Motor neuron (in vitro differentiated cells): ENCODE results near the gene TUBGCP6. TPM values are rescaled to one million over a fixed set of nuclear protein-coding genes. Genes with fewer than 3 reads are reported as not detected.
A peak's percentile ranks its signal among the peaks of the same experiment; 100 is the strongest.

ENCODE experiments used
- ATAC-seq, 8 experiments: fragments of 200-7000 bp; cut with Tn5 transposase; replicated peaks in 6 of 8; 2 replicates each; pipeline ENCODE4 v1.8.0; 2021; ENCODE audit warnings: mild to moderate bottlenecking in 8 of 8, moderate library complexity in 8 of 8
- H3K27ac ChIP-seq, 2 donors: fragments of 250-450 bp; sonication (Bioruptor Pico); 2 replicates each; pipeline ENCODE4 v1.9.0; 2021; ENCODE audit warnings: antibody characterized with exemption in 2 of 2, mild to moderate bottlenecking in 2 of 2, moderate library complexity in 1 of 2
- H3K4me1 ChIP-seq, 2 donors: fragments of 250-450 bp; sonication (Bioruptor Pico); replicated peaks in 1 of 2; 2 replicates each; pipeline ENCODE4 v1.6.1; 2021; ENCODE audit warnings: antibody characterized with exemption in 2 of 2, mild to moderate bottlenecking in 2 of 2, moderate library complexity in 1 of 2
- H3K4me3 ChIP-seq, 5 donors: fragments of 250-450 bp; sonication (Bioruptor Pico); 2 replicates each; pipeline ENCODE4 v1.9.0; 2021; ENCODE audit warnings: antibody characterized with exemption in 5 of 5, mild to moderate bottlenecking in 5 of 5, moderate library complexity in 4 of 5
- WGBS, 10 experiments: fragments of 450-650 bp; shearing (Covaris generic); methylation state at CpG; one replicate each; pipeline ENCODE4 v1.0.0; 2022; 5-methylcytosine and 5-hydroxymethylcytosine counted together
- in situ Hi-C, 9 experiments: fragments of 400-800 bp; cut with MboI; loops; one replicate each; pipeline ENCODE4 v1.15.0; 2021; ENCODE audit warnings: low sequenced_read_pairs in 9 of 9, low pct_unique_long_range_greater_than_20kb in 2 of 9; ENCODE audit not compliant: unreplicated experiment in 9 of 9
- total RNA-seq, 8 experiments: library from RNA; unstranded; fragments of 300-600 nt; gene quantifications; 2 replicates each; pipeline versions ENCODE4 v1.2.3 to v1.2.4, GENCODE V29; 2022

Gene TUBGCP6
- total RNA-seq, 8 experiments from 2014 or later, result 14.4 to 52.6 (median 20.1) TPM

DNA sequence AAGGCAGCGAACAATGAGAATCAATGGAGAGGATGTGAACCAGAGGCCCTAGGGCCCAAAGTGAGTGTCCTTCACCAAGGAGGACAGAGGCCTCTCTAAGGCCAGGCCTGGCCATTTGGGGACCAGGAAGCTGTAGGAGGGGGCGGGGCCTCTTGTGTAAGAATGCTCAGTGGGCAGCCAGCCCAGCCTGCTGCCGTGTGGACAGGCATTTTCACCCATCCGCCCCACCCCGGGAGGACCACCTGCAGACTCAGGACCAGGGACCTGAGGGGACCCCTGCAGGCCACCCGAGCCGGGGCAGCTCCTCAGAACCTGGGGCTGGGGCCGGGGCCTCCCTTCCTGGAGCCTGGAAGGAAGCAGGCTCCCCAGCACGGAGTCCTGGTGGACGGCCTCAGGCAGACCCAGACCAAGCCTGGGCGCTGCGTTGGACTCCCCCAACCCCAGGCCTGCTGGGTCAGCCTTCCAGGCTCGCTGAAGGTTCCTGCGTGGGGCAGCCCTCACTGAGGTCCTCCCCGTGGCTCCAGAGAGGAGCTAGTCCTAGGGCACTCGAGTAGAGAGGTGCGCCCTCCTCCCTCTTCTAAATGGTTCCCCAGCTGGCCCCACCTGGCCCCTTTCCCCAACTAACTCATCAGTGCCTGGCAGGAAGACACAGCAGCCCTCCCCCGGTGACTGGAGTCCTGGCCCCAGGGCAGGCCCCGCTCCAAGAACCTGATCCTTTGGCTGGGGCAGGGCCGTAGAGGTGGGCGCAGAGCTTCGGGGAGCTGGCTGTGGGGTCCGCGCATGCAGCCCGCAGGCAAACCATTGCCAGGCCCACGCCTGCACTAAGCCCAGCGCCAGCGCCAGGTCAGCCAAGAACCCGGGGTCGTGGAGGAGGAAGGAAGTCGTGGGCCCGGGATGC lies 60.6 kb downstream of the TUBGCP6 start:
- H3K27ac ChIP-seq, result no peak overlapping the region
- peaks cover 7 to 16% of the 10 kb centered on the region in 2 donors for H3K4me1 ChIP-seq
- ATAC-seq, result peak in 3 of 8 experiments; percentile 3 to 11 (median 3)
- H3K4me3 ChIP-seq, result no peak overlapping the region
- in situ Hi-C loops, result loop anchor here in 2 of 9 experiments (25.0 kb wide), 1 partner anchor 247 kb away; no protein-coding TSS in a partner anchor
- 24 to 73% (median 42%) methylated on average over 3 to 7 of the region's 32 CpGs; no CpG with 5 or more reads in 6 of the 10 experiments for WGBS, 10 experiments

DNA sequence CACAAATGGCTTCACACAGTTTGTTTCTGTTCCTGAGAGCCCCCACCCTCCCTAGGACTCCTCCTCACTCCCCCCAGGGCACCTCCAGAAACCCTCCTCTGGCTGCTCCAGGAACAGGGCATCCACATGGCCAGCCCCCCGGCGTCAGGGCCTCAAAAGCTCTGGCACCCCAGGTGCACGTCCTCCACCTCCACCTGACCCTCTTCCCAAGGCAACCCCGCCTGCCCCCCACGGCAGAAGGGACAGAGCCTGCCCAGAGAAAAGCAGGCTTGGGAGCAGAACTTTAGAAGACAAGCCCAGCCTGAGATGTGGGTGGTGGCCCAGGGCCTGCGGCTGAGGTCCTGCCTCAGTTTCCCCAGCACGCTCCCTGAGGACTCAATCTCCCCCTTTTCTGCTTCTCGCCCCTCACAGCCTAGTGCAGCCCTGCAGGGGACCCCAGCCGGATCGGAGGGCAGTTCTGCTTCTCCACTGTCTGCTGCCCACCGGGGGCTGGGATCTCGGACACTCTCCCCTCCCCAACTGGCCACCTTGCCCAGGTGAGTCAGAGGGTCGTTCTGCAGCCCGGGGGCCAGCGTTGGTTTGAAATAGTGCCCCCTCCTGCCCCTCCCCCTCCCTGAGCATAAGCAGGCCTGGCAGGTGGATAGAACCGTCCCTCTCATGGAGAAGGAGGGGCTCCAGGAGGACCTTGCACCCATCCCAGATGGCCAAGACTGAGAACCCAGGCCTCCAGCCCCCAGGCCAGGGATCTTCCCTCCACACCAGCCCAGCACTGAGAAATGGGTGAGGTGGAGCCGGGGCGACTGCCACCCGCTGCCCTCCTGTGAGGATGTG lies 61.5 kb downstream of the TUBGCP6 start:
- peaks cover 7 to 16% of the 10 kb centered on the region in 2 donors for H3K4me1 ChIP-seq
- no peak overlapping the region for H3K4me3 ChIP-seq
- 96% methylated on average over 4 of the region's 19 CpGs; no CpG with 5 or more reads in 9 of the 10 experiments for WGBS, 10 experiments
- ATAC-seq, result no peak
- in situ Hi-C loops, result loop anchor here in 2 of 9 experiments (25.0 kb wide), 1 partner anchor 246 kb away; no protein-coding TSS in a partner anchor
- no peak overlapping the region for H3K27ac ChIP-seq

DNA sequence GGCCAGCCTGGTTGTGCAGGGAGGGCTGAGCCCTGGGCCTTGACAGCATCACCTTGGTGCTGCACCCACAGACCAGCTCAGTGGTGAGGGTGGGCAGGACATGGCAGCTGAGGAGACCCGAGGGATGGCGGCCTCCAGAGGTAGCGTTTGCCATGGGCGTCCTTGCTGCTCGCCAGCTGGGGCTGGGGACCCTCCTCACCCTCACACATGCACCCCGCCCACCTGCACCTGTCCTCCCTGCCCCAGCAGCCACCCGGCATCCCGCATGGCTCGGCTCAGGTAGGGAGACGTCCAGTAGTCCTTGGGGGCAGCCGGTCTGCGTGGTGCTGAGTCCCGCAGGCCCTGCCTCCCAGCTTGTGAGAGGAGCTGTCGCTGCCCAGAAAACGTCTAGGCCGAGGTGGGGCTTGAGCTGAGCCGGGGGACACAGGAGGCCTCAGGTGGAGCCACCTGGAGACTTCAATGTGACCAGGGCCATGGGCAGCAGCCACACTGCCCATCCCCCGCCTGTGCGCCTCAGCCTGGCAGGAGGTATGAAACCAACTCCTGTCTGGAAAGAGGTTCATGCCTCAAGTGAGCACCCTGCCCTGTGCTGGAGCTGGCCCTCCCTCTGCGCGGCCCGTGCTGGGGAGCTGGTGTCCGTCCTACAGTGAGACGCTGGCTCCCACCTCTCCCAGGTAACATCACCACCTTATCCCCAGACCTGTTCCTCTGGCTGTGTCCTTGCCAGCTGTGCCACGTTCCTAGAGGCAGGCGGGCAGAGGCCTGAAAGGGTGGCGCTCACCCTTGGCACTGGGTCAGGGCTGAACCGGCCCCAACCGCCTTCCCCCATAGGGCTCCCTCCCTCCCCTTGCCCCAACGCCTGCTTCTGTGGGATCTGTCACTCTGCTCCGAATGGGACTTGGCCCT lies 62.4 kb downstream of the TUBGCP6 start:
- H3K4me1 ChIP-seq, result peaks cover 7 to 16% of the 10 kb centered on the region in 2 donors
- in situ Hi-C loops, result loop anchor here in 2 of 9 experiments (25.0 kb wide), 1 partner anchor 245 kb away; no protein-coding TSS in a partner anchor
- no peak for ATAC-seq
- H3K27ac ChIP-seq, result no peak overlapping the region
- 78 to 94% (median 87%) methylated on average over 4 to 6 of the region's 31 CpGs; no CpG with 5 or more reads in 7 of the 10 experiments for WGBS, 10 experiments
- H3K4me3 ChIP-seq, result no peak overlapping the region

DNA sequence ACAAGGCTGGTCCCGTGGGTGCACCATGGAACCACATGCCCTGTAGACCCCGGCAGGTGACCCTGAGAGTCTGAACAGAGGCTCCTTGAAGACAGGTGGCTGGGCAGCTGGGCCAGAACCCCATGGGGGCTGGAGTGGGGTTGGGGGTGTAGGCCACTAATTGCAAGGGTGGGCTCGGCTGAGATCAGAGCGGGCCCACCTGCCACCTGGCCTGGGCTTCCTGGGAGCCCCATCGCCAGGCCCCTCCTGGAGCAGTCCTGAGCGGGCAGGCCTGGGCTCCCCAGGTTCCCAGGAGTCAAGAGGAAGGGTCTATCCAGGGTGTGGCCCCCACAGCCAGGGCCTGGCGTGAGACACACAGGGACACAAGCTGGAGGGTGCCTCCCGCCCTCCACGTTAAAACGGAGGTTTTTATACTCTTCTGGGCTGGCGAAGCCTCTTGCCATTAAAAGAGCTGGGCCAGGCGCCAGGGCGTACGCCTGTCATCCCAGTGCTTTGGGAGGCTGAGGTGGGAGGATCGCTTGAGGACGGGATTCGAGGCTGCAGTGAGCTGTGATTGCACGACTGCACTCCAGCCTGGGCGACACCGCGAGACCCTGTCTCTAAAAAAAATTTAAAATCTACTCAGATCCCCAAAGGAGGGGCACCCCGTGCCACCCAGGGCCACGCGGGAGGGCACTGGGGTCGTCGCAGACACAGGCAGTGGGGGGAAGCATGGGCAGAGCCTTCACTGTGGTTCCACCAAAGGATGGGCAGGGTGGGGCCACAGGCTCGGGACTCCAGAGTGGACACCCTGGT lies 63.9 kb downstream of the TUBGCP6 start:
- H3K4me3 ChIP-seq, result no peak overlapping the region
- ATAC-seq, result no peak
- in situ Hi-C loops, result loop anchor here in 2 of 9 experiments (25.0 kb wide), 1 partner anchor 244 kb away; no protein-coding TSS in a partner anchor
- WGBS, 10 experiments, result 80 to 94% (median 88%) methylated on average over 1 to 16 of the region's 27 CpGs; no CpG with 5 or more reads in 4 of the 10 experiments
- H3K4me1 ChIP-seq, result peaks cover 0 to 14% of the 10 kb centered on the region in 2 donors
- H3K27ac ChIP-seq, result no peak overlapping the region

DNA sequence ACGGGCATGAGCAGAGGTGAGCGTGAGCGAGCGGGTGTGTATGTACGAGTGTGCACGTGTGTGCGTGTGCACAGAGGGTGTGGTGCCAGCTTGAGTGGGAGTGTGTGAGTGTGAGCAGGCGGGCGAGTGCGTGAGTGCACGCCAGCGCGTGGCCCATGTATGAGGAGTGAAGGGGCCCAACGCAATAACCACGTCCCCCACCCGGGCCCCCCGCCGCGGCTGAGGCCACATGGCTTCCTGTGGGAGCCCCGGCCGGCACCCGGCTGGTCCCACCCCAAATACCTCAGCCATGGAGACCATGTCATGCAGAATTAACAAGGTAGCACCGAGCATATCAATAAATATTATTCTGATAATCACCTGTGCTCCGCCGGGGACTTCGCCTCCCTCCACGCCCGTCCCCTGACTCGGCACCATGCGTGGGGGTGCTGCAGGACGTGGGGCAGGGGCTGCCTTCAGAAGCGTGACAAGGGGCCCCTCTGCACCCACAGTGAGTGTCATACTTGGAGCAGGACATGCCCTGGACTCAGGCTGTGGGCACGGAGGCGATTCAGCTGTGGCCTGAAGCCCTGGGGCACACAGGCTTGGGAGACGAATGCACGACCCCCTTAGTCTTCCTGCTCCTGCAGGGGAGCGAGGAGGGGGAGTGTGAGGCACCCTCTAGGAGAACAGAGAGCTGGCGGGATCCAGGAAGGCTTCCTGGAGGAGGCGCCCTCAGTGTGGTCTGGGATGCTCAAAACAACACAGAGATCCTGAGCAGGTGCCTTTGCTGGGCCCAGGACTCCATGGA lies 64.7 kb downstream of the TUBGCP6 start:
- no peak overlapping the region for H3K27ac ChIP-seq
- in situ Hi-C loops, result loop anchor here in 2 of 9 experiments (25.0 kb wide), 1 partner anchor 243 kb away; no protein-coding TSS in a partner anchor
- H3K4me1 ChIP-seq, result peaks cover 0 to 11% of the 10 kb centered on the region in 2 donors
- ATAC-seq, result no peak
- no peak overlapping the region for H3K4me3 ChIP-seq
- WGBS, 10 experiments, result 53 to 100% (median 87%) methylated on average over 2 to 12 of the region's 39 CpGs; no CpG with 5 or more reads in 3 of the 10 experiments

DNA sequence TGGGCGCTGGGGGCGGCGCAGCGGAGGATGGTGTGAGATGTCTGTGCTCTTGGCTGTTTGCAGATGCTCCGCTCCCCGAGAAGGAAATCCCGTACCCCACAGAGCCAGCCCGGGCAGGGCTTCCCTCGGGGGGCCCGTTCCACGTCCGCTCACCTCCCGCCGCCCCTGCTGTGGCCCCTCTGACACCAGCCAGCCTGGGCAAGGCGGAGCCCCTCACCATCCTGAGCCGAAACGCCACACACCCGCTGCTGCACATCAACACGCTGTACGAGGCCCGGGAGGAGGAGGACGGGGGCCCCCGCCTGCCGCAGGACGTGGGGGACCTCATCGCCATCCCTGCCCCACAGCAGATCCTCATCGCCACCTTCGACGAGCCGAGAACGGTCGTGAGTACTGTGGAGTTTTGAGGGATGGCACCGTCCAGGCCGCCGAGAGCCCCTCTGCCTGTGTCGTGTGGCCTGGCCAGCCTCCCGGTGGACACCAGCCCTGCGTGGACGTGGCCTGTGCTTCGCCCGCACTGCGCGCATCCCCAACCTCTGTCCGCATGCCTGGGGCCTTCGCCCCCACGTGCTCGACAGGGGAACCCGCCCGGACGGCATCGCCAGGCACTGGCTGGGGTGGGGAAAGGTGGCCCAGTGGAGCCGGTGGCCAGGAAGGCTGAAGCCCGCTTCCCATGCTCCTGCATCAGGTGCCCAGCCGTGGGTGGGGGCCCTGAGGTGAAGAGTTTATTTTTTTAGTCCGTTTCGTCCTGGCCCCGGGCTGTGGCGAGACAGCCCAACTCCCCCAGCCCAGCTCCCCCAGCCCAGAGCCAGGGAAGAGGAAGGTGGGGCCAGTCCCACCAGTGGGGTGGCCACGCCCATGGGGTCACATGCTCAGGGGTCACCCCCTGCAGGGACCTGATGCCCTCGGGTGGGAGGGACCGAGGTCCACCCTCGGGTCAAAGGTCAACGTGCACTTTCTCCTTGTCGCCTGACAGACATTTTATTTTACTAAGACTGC lies 65.7 kb downstream of the TUBGCP6 start:
- Histone ChIP-seq H3K27ac (no peak overlapping the region), H3K4me3 (no peak overlapping the region), H3K4me1 (peaks cover 0 to 8% of the 10 kb centered on the region in 2 donors)
- no peak for ATAC-seq
- in situ Hi-C loops, result loop anchor here in 2 of 9 experiments (25.0 kb wide), 1 partner anchor 242 kb away; no protein-coding TSS in a partner anchor
- 33 to 100% (median 83%) methylated on average over 3 to 14 of the region's 64 CpGs; no CpG with 5 or more reads in 6 of the 10 experiments for WGBS, 10 experiments

DNA sequence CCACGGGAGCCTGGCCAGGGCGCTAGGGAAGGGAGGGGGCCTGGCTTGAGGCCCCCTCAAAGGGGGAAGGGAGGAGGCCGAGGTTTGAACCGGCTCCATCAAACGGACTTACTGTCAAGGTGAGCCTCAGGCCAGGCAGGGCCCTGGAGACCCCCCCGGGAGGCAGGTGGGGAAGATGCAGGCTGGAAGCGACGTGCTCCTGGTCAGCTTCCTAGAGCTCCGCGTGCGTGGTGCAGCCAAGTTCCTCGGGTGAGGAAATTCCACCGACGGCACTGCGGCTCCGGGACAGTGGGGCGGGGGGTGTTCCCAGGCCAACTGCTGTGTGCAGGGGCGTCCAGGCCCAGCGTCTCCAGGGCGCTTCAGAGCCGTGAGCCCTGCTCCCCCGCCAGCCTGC lies 66.4 kb downstream of the TUBGCP6 start:
- in situ Hi-C loops, result loop anchor here in 2 of 9 experiments (25.0 kb wide), 1 partner anchor 241 kb away; no protein-coding TSS in a partner anchor
- H3K27ac ChIP-seq, result no peak overlapping the region
- H3K4me3 ChIP-seq, result no peak overlapping the region
- H3K4me1 ChIP-seq, result peaks cover 0 to 3% of the 10 kb centered on the region in 2 donors
- WGBS, 10 experiments, result 60% methylated on average over 1 of the region's 22 CpGs; no CpG with 5 or more reads in 9 of the 10 experiments
- ATAC-seq, result no peak

DNA sequence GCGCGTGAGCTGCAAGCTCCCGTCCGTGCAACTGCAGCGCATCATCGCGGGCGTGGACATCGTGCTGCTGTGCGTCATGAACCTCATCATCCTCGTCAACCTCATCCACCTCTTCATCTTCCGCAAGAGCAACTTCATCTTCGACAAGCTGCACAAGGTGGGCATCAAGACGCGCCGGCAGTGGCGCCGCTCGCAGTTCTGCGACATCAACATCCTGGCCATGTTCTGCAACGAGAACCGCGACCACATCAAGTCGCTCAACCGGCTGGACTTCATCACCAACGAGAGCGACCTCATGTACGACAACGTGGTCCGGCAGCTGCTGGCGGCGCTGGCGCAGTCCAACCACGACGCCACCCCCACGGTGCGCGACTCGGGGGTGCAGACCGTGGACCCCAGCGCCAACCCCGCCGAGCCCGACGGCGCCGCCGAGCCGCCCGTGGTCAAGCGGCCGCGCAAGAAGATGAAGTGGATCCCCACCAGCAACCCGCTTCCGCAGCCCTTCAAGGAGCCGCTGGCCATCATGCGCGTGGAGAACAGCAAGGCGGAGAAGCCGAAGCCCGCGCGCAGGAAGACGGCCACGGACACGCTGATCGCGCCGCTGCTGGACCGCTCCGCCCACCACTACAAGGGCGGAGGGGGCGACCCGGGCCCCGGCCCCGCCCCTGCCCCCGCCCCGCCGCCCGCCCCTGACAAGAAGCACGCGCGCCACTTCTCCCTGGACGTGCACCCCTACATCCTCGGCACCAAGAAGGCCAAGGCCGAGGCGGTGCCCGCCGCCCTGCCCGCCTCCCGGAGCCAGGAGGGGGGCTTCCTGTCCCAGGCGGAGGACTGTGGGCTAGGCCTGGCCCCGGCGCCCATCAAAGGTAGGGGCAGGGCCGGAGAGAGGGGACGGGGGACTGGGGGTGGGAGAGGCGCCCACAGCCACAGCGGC lies 67.0 kb downstream of the TUBGCP6 start:
- Histone ChIP-seq H3K4me3 (no peak overlapping the region), H3K27ac (no peak overlapping the region), H3K4me1 (peaks cover 0 to 3% of the 10 kb centered on the region in 2 donors)
- in situ Hi-C loops, result loop anchor here in 2 of 9 experiments (25.0 kb wide), 1 partner anchor 241 kb away; no protein-coding TSS in a partner anchor
- 42 to 95% (median 85%) methylated on average over 2 to 36 of the region's 98 CpGs; no CpG with 5 or more reads in 4 of the 10 experiments for WGBS, 10 experiments
- ATAC-seq, result peak in 2 of 8 experiments; percentile 4 to 7
